Natural killer cell (primary cell): ENCODE results near the gene CD83. TPM values are rescaled to one million over a fixed set of nuclear protein-coding genes. Genes with fewer than 3 reads are reported as not detected.

ENCODE experiments used
- ATAC-seq, 3 donors: fragments of 150-1000 bp in 2 of 3; fragments of 200-7000 bp in 1 of 3; cut with Tn5 transposase; 1 replicate in 1 of 3; 2 replicates in 2 of 3; pipeline ENCODE4 v1.10.0; 2021; ENCODE audit warnings: mild to moderate bottlenecking in 2 of 3, moderate library complexity in 2 of 3
- DNase-seq, 2 donors: peaks; one replicate each; pipeline versions ENCODE4 v3.0.0 to v3.0.0-alpha.2; 2013 to 2021; ENCODE audit warnings: mixed read lengths in 1 of 2
- H3K27ac ChIP-seq: one replicate; pipeline ENCODE4 v1.5.1; 2013; ENCODE audit warnings: mild to moderate bottlenecking, low read length
- H3K27me3 ChIP-seq: one replicate; pipeline ENCODE4 v1.6.1; 2013; ENCODE audit warnings: low read length; ENCODE audit not compliant: control insufficient read depth, insufficient read depth
- H3K36me3 ChIP-seq: one replicate; pipeline ENCODE4 v1.6.1; 2013; ENCODE audit warnings: low read length; ENCODE audit not compliant: control insufficient read depth, insufficient read depth
- H3K4me1 ChIP-seq: one replicate; pipeline ENCODE4 v1.6.1; 2013; ENCODE audit warnings: low read length; ENCODE audit not compliant: control insufficient read depth, insufficient read depth
- H3K4me3 ChIP-seq: one replicate; pipeline ENCODE4 v1.5.1; 2013; ENCODE audit warnings: low read length
- H3K9me3 ChIP-seq: one replicate; pipeline ENCODE4 v1.6.1; 2013; ENCODE audit warnings: low read length; ENCODE audit not compliant: control insufficient read depth, insufficient read depth
- H3K27ac Mint-ChIP-seq, 2 donors: one replicate each; pipeline ENCODE4 v1.8.0; 2022; ENCODE audit warnings: mild to moderate bottlenecking in 2 of 2, mixed read lengths in 2 of 2, moderate library complexity in 1 of 2
- H3K27me3 Mint-ChIP-seq, 2 donors: one replicate each; pipeline ENCODE4 v1.8.0; 2022; ENCODE audit warnings: low read depth in 2 of 2, mixed read lengths in 2 of 2
- H3K36me3 Mint-ChIP-seq: one replicate; pipeline ENCODE4 v1.8.0; 2022; ENCODE audit warnings: mixed read lengths
- H3K4me1 Mint-ChIP-seq, 2 donors: one replicate each; pipeline ENCODE4 v1.8.0; 2022; ENCODE audit warnings: mixed read lengths in 2 of 2
- H3K4me3 Mint-ChIP-seq: one replicate; pipeline ENCODE4 v1.8.0; 2022; ENCODE audit warnings: mild to moderate bottlenecking, moderate library complexity, mixed read lengths
- H3K9me3 Mint-ChIP-seq, 2 donors: one replicate each; pipeline ENCODE4 v1.8.0; 2022; ENCODE audit warnings: mixed read lengths in 2 of 2
- WGBS: methylation state at CpG from one replicate; pipeline ENCODE4 v1.1.7; 2013; ENCODE audit warnings: missing lambda C conversion rate; ENCODE audit not compliant: insufficient coverage; 5-methylcytosine and 5-hydroxymethylcytosine counted together
- intact Hi-C: fragments of 100-400 bp; cut with micrococcal nuclease; formaldehyde crosslinking; loops from one replicate; pipeline ENCODE4 v1.14.2; 2022
- total RNA-seq, 4 donors: library from RNA; stranded (reverse); fragments of 120-200 nt in 1 of 4; gene quantifications; one replicate each; pipeline versions ENCODE4 v1.2.3 to v1.2.4, GENCODE V29; 2013 to 2022
- TF ChIP-seq, protein P1 (sequence below): fragments of 200-600 bp; IDR thresholded peaks from one replicate; pipeline ENCODE4 v1.8.0; 2022; ENCODE audit warnings: antibody characterized with exemption

The CD83 gene
- total RNA-seq, 3 donors from 2014 or later (not counting 1 experiment from before 2014, with no cell fraction given) = 54.8 to 110 (median 64.3) TPM

DNA sequence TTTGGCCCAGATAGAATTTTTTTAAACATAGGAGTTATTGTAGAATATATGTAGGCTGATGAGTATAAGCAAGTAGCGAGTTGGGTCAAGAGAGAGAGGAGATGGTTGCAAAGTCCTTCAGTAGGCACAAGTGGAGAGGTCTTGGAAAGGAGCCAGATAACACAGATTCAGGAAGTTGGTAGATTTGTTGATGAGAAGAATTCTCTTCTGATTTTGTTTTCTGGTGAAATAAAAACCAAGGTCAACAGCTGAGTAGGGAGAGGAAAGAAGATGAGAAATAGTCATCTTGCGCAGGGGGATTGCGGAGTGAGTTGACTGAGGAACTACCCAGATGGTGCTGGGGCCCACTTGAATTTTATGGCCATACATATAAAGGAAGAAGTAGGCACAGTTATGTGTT lies 17.4 kb upstream of the CD83 start:
- H3K27me3 ChIP-seq = no peaks in the 10 kb centered on the region
- H3K27ac ChIP-seq = no peak overlapping the region
- peaks cover 12% of the 10 kb centered on the region for H3K4me1 ChIP-seq
- Mint-ChIP-seq H3K36me3 (no peaks in the 10 kb centered on the region), H3K9me3 (no peaks in the 10 kb centered on the region), H3K27ac (no peak overlapping the region), H3K27me3 (peaks cover 11 to 12% of the 10 kb centered on the region in 2 donors), H3K4me1 (no peaks in the 10 kb centered on the region), H3K4me3 (no peak overlapping the region)
- TF ChIP-seq, protein P1, sequence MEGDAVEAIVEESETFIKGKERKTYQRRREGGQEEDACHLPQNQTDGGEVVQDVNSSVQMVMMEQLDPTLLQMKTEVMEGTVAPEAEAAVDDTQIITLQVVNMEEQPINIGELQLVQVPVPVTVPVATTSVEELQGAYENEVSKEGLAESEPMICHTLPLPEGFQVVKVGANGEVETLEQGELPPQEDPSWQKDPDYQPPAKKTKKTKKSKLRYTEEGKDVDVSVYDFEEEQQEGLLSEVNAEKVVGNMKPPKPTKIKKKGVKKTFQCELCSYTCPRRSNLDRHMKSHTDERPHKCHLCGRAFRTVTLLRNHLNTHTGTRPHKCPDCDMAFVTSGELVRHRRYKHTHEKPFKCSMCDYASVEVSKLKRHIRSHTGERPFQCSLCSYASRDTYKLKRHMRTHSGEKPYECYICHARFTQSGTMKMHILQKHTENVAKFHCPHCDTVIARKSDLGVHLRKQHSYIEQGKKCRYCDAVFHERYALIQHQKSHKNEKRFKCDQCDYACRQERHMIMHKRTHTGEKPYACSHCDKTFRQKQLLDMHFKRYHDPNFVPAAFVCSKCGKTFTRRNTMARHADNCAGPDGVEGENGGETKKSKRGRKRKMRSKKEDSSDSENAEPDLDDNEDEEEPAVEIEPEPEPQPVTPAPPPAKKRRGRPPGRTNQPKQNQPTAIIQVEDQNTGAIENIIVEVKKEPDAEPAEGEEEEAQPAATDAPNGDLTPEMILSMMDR = no peak
- no peaks in the 10 kb centered on the region for H3K9me3 ChIP-seq
- 72% methylated on average over 3 of the region's 3 CpGs for WGBS
- H3K4me3 ChIP-seq = no peak overlapping the region
- intact Hi-C loops = no loop called here
- no peaks in the 10 kb centered on the region for H3K36me3 ChIP-seq
- ATAC-seq (no peak), DNase-seq (no peak)

DNA sequence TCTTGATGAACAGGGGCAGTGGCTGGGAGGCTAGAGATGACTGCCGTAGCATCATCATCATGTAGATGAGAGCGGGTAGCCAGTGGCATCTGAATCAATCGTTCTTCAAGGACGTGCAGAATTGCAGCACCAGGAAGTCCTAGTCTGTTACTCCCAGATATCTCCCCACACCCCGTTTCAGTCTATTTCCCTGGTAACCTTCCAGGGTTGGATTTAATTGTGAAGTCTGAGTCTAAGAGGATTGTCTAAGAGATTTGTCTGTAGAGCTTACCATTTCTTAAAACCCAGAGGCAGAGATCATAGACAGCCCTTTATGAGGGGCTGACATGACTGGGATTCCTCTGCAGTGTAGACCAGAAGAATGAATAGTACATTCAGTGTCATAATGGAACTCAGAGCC lies 16.6 kb upstream of the CD83 start:
- Mint-ChIP-seq H3K4me1 (no peaks in the 10 kb centered on the region), H3K9me3 (no peaks in the 10 kb centered on the region), H3K27me3 (peaks cover 11 to 14% of the 10 kb centered on the region in 2 donors), H3K27ac (no peak overlapping the region), H3K4me3 (no peak overlapping the region), H3K36me3 (no peaks in the 10 kb centered on the region)
- no peaks in the 10 kb centered on the region for H3K9me3 ChIP-seq
- no peak overlapping the region for H3K27ac ChIP-seq
- ATAC-seq = no peak
- WGBS = 96% methylated on average over 3 of the region's 5 CpGs
- H3K27me3 ChIP-seq = no peaks in the 10 kb centered on the region
- no peak overlapping the region for H3K4me3 ChIP-seq
- no peaks in the 10 kb centered on the region for H3K36me3 ChIP-seq
- DNase-seq = no peak
- TF ChIP-seq, protein P1 = no peak
- peaks cover 4% of the 10 kb centered on the region for H3K4me1 ChIP-seq
- intact Hi-C loops = no loop called here

DNA sequence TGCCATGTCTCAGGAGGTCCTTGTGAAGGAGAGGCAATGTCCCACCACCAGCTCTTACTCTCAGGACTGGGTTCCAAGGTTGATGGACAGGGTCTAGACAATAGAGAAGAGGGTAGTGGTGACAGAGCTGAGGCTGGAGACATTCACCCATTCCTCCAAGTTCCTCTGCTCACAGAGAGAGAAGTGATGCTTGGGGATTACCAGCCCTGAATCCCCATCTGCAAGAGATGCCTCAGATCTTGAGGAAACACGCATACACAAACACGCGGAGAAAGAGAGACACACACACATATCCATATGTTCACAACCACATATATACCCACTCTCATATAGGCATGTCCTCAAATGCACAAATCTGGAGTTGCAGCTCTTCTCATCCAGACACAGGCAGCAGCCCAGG lies 15.2 kb upstream of the CD83 start:
- ATAC-seq (no peak), DNase-seq (no peak)
- H3K27ac Mint-ChIP-seq = no peak overlapping the region
- Histone ChIP-seq H3K9me3 (peaks cover 8% of the 10 kb centered on the region), H3K4me1 (no peaks in the 10 kb centered on the region), H3K27me3 (no peaks in the 10 kb centered on the region), H3K36me3 (no peaks in the 10 kb centered on the region), H3K27ac (no peak overlapping the region), H3K4me3 (no peak overlapping the region)
- no peaks in the 10 kb centered on the region for H3K4me1 Mint-ChIP-seq
- TF ChIP-seq, protein P1 = no peak
- peaks cover 4% of the 10 kb centered on the region for H3K36me3 Mint-ChIP-seq
- no peak overlapping the region for H3K4me3 Mint-ChIP-seq
- no peaks in the 10 kb centered on the region for H3K9me3 Mint-ChIP-seq
- intact Hi-C loops = no loop called here
- H3K27me3 Mint-ChIP-seq = peaks cover 15% of the 10 kb centered on the region in 2 donors
- 90% methylated on average over 3 of the region's 3 CpGs for WGBS

DNA sequence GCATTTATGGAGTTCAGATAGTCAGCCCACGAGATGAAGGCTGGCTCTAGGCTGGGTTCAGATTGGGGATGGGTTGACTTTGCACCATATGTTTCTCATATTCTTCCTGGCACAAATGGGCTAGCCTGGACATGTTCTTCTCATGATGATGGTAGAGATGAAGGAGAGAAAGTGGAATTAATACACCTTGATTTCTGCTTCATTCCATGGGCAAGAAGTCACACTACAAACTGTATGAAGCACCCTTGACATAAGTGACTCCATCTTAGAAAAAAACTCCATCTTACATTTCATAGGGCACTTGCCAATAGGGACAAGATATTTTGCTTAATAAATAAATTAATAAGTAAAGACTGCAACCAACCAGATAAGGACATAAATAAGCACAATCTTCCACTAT lies 12.0 kb upstream of the CD83 start:
- H3K9me3 Mint-ChIP-seq = no peaks in the 10 kb centered on the region
- Histone ChIP-seq H3K9me3 (peaks cover 8% of the 10 kb centered on the region), H3K4me3 (no peak overlapping the region), H3K4me1 (peaks cover 18% of the 10 kb centered on the region), H3K36me3 (no peaks in the 10 kb centered on the region), H3K27me3 (peaks cover 4% of the 10 kb centered on the region), H3K27ac (no peak overlapping the region)
- H3K4me3 Mint-ChIP-seq = no peak overlapping the region
- DNase-seq (no peak), ATAC-seq (no peak)
- TF ChIP-seq, protein P1 = no peak
- H3K27ac Mint-ChIP-seq = no peak overlapping the region
- 90% methylated on average over 1 of the region's 1 CpG for WGBS
- H3K27me3 Mint-ChIP-seq = peaks cover 33 to 45% of the 10 kb centered on the region in 2 donors
- intact Hi-C loops = no loop called here
- peaks cover 6% of the 10 kb centered on the region for H3K36me3 Mint-ChIP-seq
- H3K4me1 Mint-ChIP-seq = peaks cover 0 to 13% of the 10 kb centered on the region in 2 donors
